Body of pancreas (tissue), 4 donors: Measurements from ENCODE around the gene MRTFA.

Experiments used
- POLR2A ChIP-seq, 3 donors: fragments of 450-650 bp; IDR thresholded peaks; one replicate each; pipeline ENCODE4 v1.6.1; 2016; ENCODE audit warnings: antibody characterized with exemption in 3 of 3, mild to moderate bottlenecking in 2 of 3
- TF ChIP-seq, protein P1 (sequence below), 7 experiments: fragments of 450-650 bp in 4 of 7; fragments of 200-600 bp in 3 of 7; sonication (generic) in 3 of 7; IDR thresholded peaks; one replicate each; pipeline ENCODE4 v1.5.1; 2016 to 2019; ENCODE audit warnings: antibody characterized with exemption in 7 of 7

- TF ChIP-seq, protein P1, sequence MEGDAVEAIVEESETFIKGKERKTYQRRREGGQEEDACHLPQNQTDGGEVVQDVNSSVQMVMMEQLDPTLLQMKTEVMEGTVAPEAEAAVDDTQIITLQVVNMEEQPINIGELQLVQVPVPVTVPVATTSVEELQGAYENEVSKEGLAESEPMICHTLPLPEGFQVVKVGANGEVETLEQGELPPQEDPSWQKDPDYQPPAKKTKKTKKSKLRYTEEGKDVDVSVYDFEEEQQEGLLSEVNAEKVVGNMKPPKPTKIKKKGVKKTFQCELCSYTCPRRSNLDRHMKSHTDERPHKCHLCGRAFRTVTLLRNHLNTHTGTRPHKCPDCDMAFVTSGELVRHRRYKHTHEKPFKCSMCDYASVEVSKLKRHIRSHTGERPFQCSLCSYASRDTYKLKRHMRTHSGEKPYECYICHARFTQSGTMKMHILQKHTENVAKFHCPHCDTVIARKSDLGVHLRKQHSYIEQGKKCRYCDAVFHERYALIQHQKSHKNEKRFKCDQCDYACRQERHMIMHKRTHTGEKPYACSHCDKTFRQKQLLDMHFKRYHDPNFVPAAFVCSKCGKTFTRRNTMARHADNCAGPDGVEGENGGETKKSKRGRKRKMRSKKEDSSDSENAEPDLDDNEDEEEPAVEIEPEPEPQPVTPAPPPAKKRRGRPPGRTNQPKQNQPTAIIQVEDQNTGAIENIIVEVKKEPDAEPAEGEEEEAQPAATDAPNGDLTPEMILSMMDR (IDR thresholded peaks at IDR 0.05), result no peak
- TF ChIP-seq POLR2A (IDR thresholded peaks at IDR 0.05), result no peak
Observed at GRCh38 chr22:40585310-40585751, 51.2 kb downstream of the MRTFA start.
